Measurements from ENCODE around the gene C4A.
"Not testable (repeated sequence)": the region's sequence is repeated elsewhere in the genome, so short reads cannot be mapped to it uniquely, and the experiment has no call there.

The C4A gene

GRCh38 chr6:31961616-31962015 lies 20.2 kb upstream of the C4A start:
- no peak for DNase-seq

GRCh38 chr6:31963921-31964320 lies 17.9 kb upstream of the C4A start:
- no peak for DNase-seq

- DNase-seq: no peak
Observed at GRCh38 chr6:31965700-31966099, 16.2 kb upstream of the C4A start.

- no peak for DNase-seq
Observed at GRCh38 chr6:31966506-31966905, 15.4 kb upstream of the C4A start.

GRCh38 chr6:31966997-31967925 lies 14.6 kb upstream of the C4A start:
- no peak for DNase-seq

- DNase-seq: no peak
Observed at GRCh38 chr6:31967926-31968320, 13.9 kb upstream of the C4A start.

- no peak for DNase-seq
Observed at GRCh38 chr6:31968326-31968725, 13.5 kb upstream of the C4A start.

GRCh38 chr6:31968791-31969711 lies 12.8 kb upstream of the C4A start:
- DNase-seq: no peak

GRCh38 chr6:31969712-31970603 lies 11.9 kb upstream of the C4A start:
- DNase-seq: no peak

GRCh38 chr6:31970604-31971271 lies 11.1 kb upstream of the C4A start:
- peak; percentile 50 for DNase-seq

GRCh38 chr6:31971279-31971992 lies 10.4 kb upstream of the C4A start:
- no peak for DNase-seq

- peak; percentile 98 for DNase-seq
Observed at GRCh38 chr6:31971993-31972708, 9.7 kb upstream of the C4A start, which contains the start of gene DXO. Gene DXO, minus strand, starts transcription at chr6:31972138. Its CDS starts 463 bp downstream, at chr6:31971675.

GRCh38 chr6:31972709-31973350 lies 9.0 kb upstream of the C4A start:
- DNase-seq: no peak

- DNase-seq: not testable (repeated sequence)
Observed at GRCh38 chr6:31976065-31976464, 5.8 kb upstream of the C4A start.

- no peak for DNase-seq
Observed at GRCh38 chr6:31977816-31978431, 3.9 kb upstream of the C4A start.

GRCh38 chr6:31978831-31979230 lies 3.0 kb upstream of the C4A start:
- DNase-seq: no peak

GRCh38 chr6:31979238-31979898 lies 2.5 kb upstream of the C4A start:
- DNase-seq: no peak

GRCh38 chr6:31980195-31980876 lies 1.5 kb upstream of the C4A start:
- DNase-seq: not testable (repeated sequence)
